Measurements from ENCODE around the gene C1QTNF7. TPM values are rescaled to one million over a fixed set of nuclear protein-coding genes. Genes with fewer than 3 reads are reported as not detected.

Gene C1QTNF7
- total RNA-seq, 1 experiment from 2014 or later = not detected

- BruUV-seq (replicated peaks) = no TSS peak
Observed at GRCh38 chr4:15479913-15480185, 52.0 kb downstream of the C1QTNF7 start.

More at GRCh38 chr4:15479913-15480185, 52.0 kb downstream of the C1QTNF7 start:
- Histone ChIP-seq H3K9me3 (ENCODE audit: control insufficient read depth in 1 of 2, insufficient read depth in 1 of 2, low read depth in 1 of 2, low read length in 2 of 2) (no peaks in the 10 kb centered on the region), H4K20me1 (ENCODE audit: insufficient read depth) (no peaks in the 10 kb centered on the region), H3K27ac (ENCODE audit: low read depth, low read length) (peak overlapping the region; percentile 56), H3K27me3 (ENCODE audit: insufficient read depth, low read length) (no peaks in the 10 kb centered on the region), H3K4me1 (ENCODE audit: control insufficient read depth in 1 of 2, insufficient read depth in 2 of 2, low read length in 2 of 2) (peaks cover 5 to 11% of the 10 kb centered on the region in 2 experiments), H3K36me3 (ENCODE audit: control insufficient read depth in 1 of 2, insufficient read depth in 2 of 2, low read length in 2 of 2) (no peaks in the 10 kb centered on the region), H3K4me3 (replicated peaks in 1 of 2; ENCODE audit: low read depth in 1 of 2, low read length in 2 of 2) (peak overlapping the region; percentile 62 to 68), H3K4me2 (ENCODE audit: low read length) (peak overlapping the region; percentile 84), H3K79me2 (ENCODE audit: insufficient read depth, low read length) (0 out of 2 replicates have a peak, but pooled peaks cover 7% of the 10 kb centered on the region), H3K9me2 (ENCODE audit: insufficient read depth) (no peaks in the 10 kb centered on the region), H3K9ac (ENCODE audit: low read length) (peak overlapping the region; percentile 73), H2AFZ (ENCODE audit: low read depth, low read length, poor library complexity, severe bottlenecking) (peak overlapping the region; percentile 93)
- ChIA-PET CTCF (interaction anchor here (0.8 to 2.2 kb wide), 13 partner anchors 9 to 785 kb away, joined by 3 to 44 read pairs (median 5); no protein-coding TSS in a partner anchor), POLR2A (interaction anchor here (1.1 kb wide), 3 partner anchors 9 to 201 kb away, joined by 3 to 4 read pairs (median 4); no protein-coding TSS in a partner anchor), RAD21 (ENCODE audit: low non-redundant PET in 1 of 2, low total read pairs in 2 of 2, uncharacterized antibody in 2 of 2, unreplicated experiment in 2 of 2) (interaction anchor here (0.9 to 2.0 kb wide), 7 partner anchors 326 to 785 kb away, joined by 3 to 17 read pairs (median 5); no protein-coding TSS in a partner anchor)
- DNase-seq (ENCODE audit: low read depth, low spot score) (no peak), ATAC-seq (no peak)
- intact Hi-C loops (cut with micrococcal nuclease) = loop anchor here (1.0 to 5.0 kb wide), 6 partner anchors 170 to 787 kb away; no protein-coding TSS in a partner anchor
- TF ChIP-seq TCF7L2 (IDR thresholded peaks at IDR 0.05; ENCODE audit: borderline replicate concordance, extremely low read depth, insufficient read depth, insufficient read length) (no peak), YY1 (IDR thresholded peaks at IDR 0.05; ENCODE audit: extremely low read depth, insufficient replicate concordance, low read depth, low read length) (no peak), CTCF (IDR thresholded peaks at IDR 0.05 in 2 of 3, conservative IDR thresholded peaks at IDR 0.05 in 1 of 3; ENCODE audit: borderline replicate concordance in 1 of 3, insufficient read depth in 1 of 3, low read depth in 2 of 3, low read length in 2 of 3) (no peak), EGR1 (IDR thresholded peaks at IDR 0.05; ENCODE audit: low read depth) (no peak), ZNF274 (IDR thresholded peaks at IDR 0.05; ENCODE audit: low read depth, low read length) (no peak), POLR2A (IDR thresholded peaks at IDR 0.05; ENCODE audit: borderline replicate concordance, extremely low read depth, insufficient read depth, insufficient read length) (no peak), EZH2 (IDR thresholded peaks at IDR 0.05) (no peak), SIN3A (IDR thresholded peaks at IDR 0.05; ENCODE audit: low read depth) (no peak), ATF3 (IDR thresholded peaks at IDR 0.05) (no peak), SP1 (IDR thresholded peaks at IDR 0.05; ENCODE audit: low read depth) (no peak)
